HG02973 (cell line): ENCODE measurements around the gene RELA.
A peak's percentile ranks its signal among the peaks of the same experiment; 100 is the strongest.

Experiments
- ATAC-seq: cut with Tn5 transposase; IDR thresholded peaks from one replicate; pipeline ENCODE4 v1.9.1; 2021; ENCODE audit warnings: moderate library complexity; ENCODE audit not compliant: unreplicated experiment

RELA gene

DNA sequence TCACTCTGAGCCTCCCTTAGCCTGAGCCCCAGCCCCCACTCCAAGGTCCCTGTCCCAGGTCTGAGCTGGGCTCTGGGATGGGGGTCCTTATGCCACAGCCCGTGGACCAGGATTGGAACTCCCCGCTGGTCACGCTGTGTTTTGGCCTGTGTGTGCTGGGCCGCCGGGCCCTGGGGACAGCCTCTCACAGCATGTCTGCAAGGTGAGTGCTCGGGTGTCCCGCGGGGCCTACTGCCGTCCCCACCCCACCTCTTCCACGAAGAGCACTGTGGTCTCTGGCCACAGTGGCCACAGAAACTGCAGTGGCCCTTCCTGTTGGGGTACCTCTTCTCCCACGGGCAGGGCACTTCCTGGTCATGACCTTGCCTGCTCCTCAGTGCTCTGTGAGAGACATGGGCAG is 28.3 kb downstream of the RELA start:
- ATAC-seq = no peak

GRCh38 chr11:65634109-65634436 is 28.6 kb downstream of the RELA start:
- ATAC-seq = no peak

- no peak for ATAC-seq
These were observed 29.2 kb downstream of the RELA start for GRCh38 chr11:65633390-65634108.

DNA sequence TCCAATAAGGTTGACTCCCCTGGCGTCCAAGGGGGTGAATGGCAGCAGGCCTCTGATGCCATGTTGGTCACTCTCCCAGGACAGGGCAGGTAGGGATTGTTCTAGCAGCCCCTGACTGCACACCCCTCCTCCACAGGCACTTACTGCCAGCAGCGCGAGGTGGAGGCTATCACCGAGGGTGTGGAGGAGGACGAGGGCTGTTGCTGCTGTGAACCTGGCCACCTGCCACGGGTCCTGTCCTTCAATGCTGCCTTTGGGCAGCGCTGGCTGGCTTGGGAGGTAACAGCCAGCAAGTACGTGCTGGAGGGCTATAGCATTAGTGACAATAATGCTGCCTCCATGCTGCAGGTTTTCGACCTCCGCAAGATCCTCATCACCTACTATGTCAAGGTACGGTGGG is 32.5 kb downstream of the RELA start:
- ATAC-seq = no peak

- ATAC-seq = no peak
These were observed 33.1 kb downstream of the RELA start for GRCh38 chr11:65629579-65629978.

DNA sequence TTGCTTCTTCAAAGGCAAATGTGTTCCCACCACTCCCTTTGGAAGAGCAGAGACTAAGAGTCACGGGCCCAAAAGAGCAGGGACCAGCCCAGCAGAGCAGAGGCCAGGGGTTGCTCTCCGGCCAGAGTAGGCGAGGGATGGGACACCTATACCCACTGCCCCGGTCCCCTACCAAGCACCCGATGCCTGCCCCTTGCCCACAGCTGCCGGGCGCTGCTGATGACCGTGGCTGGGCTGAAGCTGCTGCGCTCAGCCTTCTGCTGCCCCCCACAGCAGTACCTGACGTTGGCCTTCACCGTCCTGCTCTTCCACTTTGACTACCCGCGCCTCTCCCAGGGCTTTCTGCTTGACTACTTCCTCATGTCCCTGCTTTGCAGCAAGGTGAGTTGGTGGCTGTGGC is 35.5 kb downstream of the RELA start:
- no peak for ATAC-seq

DNA sequence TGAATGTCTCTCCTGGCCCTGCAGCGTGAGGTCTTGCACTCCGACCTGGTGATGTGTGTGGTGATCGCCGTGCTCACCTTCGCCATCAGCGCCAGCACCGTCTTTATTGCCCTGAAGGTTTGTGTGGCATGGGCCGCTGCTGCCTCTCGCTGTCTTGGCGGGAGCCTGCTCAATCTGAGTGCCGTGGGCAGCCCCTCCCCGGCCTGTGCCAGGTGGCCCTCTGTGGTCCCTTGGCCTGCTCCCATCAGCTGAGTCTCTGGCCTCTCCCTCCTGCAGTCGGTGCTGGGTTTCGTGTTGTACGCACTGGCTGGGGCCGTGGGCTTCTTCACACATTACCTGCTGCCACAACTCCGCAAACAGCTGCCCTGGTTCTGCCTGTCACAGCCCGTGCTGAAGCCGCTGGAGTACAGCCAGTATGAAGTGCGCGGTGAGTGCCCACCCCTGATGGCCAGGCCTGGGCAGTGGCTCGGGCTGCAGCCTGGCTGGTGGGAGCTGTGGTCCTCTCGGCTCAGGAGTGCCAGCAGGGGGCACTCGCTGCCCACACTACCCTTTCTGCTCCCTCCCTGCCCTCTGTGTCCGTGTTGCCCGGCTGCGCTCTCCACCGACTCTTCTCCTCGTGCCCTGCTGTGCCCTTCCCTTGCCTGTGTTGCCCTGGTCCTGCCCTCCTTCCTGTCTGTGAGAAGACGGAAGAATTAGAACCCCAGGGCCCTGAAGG is 36.9 kb downstream of the RELA start:
- no peak for ATAC-seq

DNA sequence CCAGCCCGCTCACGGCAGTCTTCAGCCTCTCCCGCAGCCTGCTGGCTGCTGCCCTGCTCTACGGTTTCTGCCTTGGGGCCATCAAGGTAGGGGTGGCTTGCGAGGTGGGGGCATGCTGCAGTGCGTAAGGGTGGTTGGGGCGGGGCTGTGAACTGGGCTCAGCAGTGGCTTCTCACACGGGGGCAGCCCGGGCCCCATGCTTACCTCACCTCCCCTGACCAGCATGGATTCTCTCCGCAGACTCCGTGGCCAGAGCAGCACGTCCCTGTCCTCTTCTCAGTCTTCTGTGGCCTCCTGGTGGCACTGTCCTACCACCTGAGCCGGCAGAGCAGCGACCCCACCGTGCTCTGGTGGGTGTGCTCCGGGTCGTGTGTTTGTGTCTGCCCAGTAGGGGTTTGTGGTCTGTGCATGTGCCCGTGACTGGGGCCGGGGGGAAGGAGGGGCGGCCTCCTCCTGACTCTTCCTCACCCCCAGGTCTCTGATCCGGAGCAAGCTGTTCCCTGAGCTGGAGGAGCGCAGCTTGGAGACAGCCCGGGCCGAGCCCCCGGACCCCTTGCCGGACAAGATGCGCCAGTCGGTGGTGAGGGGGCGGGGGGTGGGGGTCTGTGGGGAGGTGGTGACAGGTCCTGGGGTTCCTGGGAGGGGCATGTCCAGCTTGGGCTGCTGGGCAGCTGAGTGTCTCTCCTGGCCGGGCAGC is 37.6 kb downstream of the RELA start:
- no peak for ATAC-seq

GRCh38 chr11:65623852-65624616 is 38.7 kb downstream of the RELA start:
- no peak for ATAC-seq

DNA sequence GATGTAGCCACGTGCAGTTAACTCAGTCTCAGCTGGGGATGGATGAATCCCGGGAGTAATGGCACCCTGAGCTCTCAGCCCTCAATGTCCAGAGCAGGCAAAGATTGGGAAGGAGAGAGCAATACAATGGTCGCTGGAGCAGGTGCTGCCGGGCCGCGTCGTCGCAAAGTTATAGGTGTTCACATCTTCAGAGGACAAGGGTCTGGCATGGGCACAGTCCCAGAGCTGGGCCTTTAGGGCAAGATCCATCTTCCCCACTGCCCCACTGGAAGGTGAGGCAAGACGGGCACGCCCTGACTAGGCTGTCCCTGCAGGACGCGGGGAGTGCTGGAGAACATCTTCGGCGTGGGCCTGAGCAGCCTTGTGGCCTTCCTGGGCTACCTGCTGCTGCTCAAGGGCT is 39.5 kb downstream of the RELA start:
- no peak for ATAC-seq

- no peak for ATAC-seq
These were observed 40.7 kb downstream of the RELA start for GRCh38 chr11:65622011-65622410.

GRCh38 chr11:65621460-65621859 is 41.3 kb downstream of the RELA start:
- ATAC-seq = no peak

DNA sequence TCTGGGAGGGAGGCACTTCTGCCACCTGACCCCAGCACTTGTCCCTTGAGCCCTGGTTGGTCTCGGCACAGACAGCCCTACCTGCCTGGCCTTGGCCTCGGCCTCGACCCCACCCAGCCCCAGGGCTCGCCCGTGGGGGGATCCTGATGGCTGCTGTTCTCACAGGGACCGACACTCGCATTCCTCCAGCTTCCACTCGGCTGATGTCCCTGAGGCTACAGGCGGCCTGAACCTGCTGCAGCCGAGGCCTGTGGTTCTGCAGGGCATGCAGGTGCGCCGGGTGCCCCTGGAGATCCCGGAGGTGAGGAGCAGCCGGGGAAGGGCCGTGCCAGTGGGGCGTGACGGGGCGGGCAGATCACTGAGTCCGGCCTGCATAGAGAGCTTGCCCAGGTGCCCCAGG is 42.0 kb downstream of the RELA start:
- ATAC-seq = no peak

DNA sequence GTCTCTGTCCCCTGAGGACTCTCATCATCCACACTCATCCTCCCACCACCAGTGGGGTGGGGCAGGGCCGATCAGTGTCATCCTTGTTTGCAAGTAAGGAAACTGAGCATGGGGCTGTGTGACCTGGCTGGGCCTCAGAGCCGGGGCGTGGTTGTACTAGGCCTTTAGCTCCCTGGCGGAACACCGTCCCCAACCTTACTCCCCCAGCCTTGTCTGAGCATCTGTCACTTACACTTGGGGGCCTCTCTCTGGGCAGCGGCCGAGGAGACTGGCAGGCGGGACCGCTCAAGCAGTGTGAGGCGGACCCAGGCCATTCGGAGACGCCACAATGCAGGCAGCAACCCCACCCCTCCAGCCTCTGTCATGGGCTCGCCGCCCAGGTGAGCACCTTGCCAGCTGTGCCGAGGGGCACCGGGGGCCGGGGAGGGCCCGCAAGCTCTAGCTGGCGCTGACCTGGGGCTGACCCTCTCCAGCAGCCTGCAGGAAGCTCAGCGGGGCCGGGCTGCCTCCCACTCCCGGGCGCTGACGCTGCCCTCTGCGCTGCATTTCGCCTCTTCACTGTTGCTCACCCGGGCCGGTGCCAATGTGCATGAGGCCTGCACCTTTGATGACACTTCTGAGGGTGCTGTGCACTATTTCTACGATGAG is 43.3 kb downstream of the RELA start:
- ATAC-seq = no peak

- ATAC-seq = no peak
These were observed 44.0 kb downstream of the RELA start for GRCh38 chr11:65618763-65619162.

DNA sequence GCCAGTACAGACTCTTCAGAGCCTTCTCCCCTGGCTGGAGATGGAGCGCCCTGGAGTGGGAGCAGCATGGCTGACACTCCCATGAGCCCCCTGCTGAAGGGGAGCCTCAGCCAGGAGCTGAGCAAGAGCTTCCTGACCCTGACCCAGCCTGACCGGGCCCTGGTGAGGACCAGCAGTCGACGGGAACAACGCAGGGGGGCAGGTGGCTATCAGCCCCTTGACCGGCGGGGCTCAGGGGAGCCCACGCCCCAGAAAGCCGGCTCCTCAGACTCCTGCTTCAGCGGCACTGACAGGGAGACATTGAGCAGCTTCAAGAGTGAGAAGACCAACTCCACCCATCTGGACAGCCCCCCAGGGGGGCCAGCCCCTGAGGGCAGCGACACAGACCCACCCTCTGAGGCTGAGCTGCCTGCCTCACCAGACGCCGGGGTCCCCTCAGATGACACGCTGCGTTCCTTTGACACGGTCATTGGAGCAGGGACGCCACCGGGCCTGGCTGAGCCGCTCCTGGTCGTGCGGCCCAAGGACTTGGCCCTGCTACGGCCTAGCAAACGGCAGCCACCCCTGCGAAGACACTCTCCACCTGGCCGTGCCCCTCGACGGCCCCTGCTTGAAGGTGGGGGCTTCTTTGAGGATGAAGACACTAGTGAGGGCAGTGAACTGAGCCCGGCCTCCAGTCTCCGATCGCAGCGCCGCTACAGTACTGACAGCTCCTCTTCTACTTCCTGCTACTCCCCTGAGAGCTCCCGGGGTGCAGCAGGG is 44.5 kb downstream of the RELA start:
- ATAC-seq = no peak

DNA sequence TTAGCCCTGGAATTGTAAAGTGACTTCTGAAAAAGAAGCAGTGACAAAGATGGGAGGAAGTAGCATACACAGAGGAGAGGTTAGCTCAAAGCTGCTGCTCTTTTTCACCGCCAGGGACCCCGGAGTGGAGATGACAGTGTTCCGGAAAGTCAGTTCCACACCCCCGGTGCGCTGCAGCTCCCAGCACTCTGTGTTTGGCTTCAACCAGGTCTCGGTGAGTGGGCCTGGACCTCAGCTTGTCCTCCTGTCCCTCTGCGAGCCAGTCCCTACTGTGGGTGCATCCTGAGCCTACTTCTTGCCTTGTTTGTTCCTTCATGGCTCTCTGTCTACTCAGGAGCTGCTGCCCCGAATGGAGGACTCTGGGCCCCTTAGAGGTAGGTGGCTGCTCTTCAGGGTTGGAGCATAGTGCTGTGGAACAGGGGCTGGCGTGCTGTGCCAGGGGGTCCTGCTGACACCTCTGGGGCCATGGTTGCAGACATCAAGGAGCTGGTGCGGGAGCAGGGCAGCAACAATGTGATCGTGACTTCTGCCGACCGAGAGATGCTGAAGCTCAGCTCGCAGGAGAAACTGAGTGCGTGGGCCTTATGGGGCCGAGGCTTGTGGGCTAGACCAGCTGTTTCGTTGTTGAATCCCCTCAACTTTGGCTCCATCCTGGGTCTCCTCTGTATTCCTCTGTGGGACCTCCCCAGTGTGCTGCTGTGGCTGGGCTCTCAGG is 45.4 kb downstream of the RELA start:
- no peak for ATAC-seq

DNA sequence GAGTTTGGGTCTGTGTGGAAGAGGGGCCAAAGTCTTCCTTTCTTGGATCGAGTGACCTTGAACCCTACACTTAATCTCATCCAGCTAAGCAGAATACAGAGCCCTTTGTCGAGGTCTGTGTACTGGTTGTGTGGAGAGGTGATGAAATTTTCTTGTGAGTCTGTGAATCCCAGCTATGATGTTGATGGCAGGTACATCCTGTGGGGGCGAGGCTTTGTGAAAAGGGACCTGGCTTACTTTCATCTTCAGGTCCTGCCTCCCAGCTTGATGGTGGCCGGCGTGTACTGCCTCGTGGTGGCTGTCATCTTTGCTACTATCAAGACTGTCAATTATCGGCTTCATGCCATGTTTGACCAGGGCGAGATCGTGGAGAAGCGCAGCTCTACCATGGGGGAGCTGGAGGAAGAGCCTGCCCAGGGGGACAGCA is 46.1 kb downstream of the RELA start:
- ATAC-seq = no peak

DNA sequence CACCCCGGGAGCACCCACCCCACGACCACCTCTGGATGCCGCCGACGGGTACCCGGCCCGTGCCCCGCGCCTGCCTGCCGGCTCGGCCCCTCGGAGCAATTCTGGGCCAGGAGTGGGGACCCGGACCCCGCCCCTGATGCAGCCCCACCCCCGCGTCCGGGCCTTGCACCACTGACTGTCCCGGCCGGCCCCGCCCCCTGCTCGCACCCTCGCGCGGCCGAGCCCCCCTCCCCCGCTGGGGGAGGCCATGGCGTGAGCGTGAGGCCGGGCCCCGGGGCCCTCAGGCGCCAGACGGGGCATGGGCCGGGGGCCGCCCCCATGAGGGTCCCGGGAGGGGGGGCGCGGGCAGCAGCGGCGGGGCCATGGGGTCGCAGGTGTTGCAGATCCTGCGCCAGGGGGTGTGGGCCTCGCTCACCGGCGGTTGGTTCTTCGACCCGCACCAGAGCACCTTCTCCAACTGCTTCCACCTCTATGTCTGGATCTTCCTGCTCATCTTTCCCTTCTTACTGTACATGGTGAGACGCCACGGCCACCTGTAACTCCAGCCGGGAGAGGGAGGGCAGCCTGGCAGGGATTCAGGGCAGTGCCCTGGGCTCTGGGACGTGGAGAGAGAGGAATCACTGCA is 46.7 kb downstream of the RELA start:
- ATAC-seq = peak; percentile 2
